Measurements from ENCODE around the gene NAALADL2.

Gene NAALADL2

DNA sequence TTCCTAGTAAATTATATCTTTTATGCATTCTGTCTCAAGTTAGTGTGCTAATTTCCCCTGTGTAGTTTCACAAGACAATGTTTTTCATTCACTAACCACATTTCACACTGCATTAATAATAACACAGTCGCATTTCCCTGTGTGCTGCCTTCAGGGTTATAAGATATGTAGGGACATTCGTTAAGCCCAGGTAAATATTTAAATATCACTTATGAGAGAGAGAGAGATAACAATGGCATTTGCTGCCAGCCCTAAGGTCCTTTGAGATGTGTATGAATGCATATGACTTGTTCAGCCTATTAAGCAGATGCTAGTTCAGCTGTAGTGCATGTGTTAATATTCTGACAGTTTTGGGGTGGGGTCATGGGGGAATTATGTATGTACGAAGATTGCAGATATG is 876.7 kb downstream of the NAALADL2 start:
- TF ChIP-seq, protein P1, sequence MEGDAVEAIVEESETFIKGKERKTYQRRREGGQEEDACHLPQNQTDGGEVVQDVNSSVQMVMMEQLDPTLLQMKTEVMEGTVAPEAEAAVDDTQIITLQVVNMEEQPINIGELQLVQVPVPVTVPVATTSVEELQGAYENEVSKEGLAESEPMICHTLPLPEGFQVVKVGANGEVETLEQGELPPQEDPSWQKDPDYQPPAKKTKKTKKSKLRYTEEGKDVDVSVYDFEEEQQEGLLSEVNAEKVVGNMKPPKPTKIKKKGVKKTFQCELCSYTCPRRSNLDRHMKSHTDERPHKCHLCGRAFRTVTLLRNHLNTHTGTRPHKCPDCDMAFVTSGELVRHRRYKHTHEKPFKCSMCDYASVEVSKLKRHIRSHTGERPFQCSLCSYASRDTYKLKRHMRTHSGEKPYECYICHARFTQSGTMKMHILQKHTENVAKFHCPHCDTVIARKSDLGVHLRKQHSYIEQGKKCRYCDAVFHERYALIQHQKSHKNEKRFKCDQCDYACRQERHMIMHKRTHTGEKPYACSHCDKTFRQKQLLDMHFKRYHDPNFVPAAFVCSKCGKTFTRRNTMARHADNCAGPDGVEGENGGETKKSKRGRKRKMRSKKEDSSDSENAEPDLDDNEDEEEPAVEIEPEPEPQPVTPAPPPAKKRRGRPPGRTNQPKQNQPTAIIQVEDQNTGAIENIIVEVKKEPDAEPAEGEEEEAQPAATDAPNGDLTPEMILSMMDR (IDR thresholded peaks at IDR 0.05; ENCODE audit: low read length, missing control alignments): no peak
- H3K4me3 ChIP-seq (replicated peaks; ENCODE audit: low read depth, low read length): no peak overlapping the region
- DNase-seq (ENCODE audit: low read depth): no peak

DNA sequence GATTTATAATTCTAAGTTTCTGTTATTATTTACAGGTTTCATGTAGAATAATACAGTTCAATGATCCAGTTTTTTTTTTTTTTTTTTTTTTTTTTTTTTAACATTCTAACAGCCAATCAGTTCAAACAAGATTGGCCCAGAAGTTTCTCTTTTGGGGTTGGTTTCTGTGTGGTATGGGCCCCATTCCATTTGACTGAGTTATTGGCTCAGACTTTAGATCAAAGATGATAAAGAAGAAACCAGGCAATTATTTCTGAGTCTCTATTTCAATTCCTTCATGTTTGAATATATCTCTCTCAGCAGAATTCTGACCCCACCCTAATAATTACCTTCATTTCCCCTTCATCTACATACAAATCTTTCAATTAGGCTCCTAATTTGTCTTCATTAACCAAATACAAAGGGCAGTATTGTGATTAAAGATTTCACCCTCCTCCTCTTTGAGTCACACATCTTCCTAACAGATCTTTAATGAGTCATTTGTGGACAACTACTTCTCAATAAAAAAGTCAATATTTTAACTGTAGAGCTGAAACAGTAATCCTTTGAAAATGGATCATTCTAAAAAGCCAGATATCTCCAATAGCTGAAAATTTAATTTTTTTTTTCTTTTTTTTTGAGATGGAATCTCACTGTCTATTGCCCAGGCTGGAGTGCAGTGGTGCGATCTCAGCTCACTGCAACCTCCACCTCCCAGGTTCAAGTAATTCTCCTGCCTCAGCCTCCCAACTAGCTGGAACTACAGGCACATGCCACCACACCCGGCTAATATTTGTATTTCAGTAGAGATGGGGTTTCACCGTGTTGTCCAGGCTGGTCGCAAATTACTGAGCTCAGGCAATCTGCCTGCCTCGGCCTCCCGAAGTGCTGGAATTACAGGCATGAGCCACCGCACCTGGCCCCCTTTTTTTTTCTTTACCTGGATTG is 878.8 kb downstream of the NAALADL2 start:
- TF ChIP-seq, protein P1 (IDR thresholded peaks at IDR 0.05; ENCODE audit: low read length, missing control alignments): no peak
- no peak overlapping the region for H3K4me3 ChIP-seq (replicated peaks; ENCODE audit: low read depth, low read length)
- DNase-seq (ENCODE audit: low read depth): peak; percentile 2

GRCh38 chr3:175741951-175742350 is 882.8 kb downstream of the NAALADL2 start:
- TF ChIP-seq, protein P1 (IDR thresholded peaks at IDR 0.05; ENCODE audit: low read length, missing control alignments): no peak
- DNase-seq (ENCODE audit: low read depth): peak; percentile 8
- no peak overlapping the region for H3K4me3 ChIP-seq (replicated peaks; ENCODE audit: low read depth, low read length)

DNA sequence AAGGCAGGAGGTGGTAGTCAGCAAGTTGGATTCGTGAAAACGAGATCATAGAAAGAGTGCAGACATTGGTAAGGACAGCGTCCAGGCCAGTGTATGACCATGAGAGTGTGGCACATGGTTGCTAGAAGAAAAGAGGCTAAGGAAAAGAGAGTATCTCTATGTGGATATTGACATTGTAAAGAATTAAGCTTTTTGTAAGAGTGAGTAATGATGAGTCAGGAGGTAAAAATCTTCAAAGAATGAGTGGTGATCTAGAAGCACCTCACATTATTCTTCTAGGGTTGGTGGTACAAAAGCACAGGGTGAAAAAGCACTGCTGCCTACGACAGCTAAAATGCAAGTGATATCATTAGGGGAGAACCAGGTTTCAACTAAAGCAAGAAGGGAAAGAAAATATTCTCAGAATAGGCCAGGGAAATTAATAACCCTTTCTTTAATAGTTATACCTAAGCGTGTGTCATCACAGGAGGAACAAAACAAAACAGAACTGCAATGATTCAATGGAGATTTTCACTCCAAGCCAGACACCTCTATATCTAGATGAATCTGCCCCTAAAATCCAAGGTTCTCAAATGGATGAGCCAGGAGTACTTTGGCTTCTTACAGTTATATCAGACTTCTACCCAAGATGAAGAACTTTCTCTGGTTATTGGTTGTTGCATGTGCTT is 884.7 kb downstream of the NAALADL2 start:
- no peak overlapping the region for H3K4me3 ChIP-seq (replicated peaks; ENCODE audit: low read depth, low read length)
- TF ChIP-seq, protein P1 (IDR thresholded peaks at IDR 0.05; ENCODE audit: low read length, missing control alignments): no peak
- peak; percentile 47 for DNase-seq (ENCODE audit: low read depth)

DNA sequence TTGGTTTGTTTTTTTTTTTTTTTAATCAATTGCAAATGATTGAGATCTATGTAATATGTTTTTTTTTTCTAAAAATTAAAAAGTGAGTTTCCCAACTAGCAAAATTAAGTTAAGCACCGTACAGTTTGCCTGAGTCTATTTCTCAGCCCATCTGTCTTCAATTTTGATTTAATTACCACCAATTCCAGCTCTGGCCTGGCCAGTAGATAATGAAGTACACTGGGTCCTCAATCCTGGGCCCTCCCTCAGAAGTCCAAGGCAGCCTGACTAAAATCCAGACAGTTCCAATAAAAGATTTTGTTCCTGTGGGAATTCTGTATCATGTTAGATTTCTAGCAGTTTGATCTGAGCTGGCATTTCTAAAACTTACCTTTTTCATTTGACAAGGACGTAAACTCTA is 887.2 kb downstream of the NAALADL2 start:
- TF ChIP-seq, protein P1 (IDR thresholded peaks at IDR 0.05; ENCODE audit: low read length, missing control alignments): no peak
- no peak for DNase-seq (ENCODE audit: low read depth)
- H3K4me3 ChIP-seq (replicated peaks; ENCODE audit: low read depth, low read length): no peak overlapping the region

DNA sequence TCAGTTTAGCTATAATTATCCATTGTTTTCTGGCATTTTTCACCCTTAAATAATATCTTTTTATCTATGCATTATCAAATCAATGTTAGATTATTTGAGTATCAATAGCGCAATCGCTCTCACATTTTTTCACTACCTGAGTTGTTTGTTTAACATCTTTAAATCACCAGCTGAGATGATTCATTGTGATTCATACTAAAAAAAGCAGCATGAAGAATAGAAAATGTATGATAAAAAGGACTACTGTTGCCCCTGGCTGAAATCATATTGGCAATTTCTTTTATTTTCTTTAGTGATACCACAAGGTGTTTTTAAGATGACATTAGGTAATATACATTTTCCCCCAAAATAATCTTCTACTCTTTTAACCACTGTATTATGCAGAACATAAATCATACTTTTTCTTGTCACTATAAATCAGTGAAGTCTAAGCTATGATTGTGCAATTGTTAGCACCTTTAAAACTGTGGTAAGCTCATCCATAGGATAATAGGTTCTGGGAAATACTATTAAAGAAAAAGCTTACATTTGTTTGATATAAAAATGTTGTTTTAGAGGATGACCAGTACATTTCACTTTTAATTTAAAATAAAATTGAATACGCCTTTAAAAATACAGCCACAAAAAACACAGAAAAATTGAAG is 889.1 kb downstream of the NAALADL2 start:
- TF ChIP-seq, protein P1 (IDR thresholded peaks at IDR 0.05; ENCODE audit: low read length, missing control alignments): no peak
- no peak for DNase-seq (ENCODE audit: low read depth)
- H3K4me3 ChIP-seq (replicated peaks; ENCODE audit: low read depth, low read length): no peak overlapping the region
